Duodenal mucosa (tissue), 2 donors: Measurements from ENCODE around the gene TMC5.

Source experiments
- H3K27ac ChIP-seq: one replicate; pipeline ENCODE4 v1.7.0; 2013; ENCODE audit warnings: low read depth, low read length
- H3K27me3 ChIP-seq, 2 donors: one replicate each; pipeline ENCODE4 v1.7.0; 2013; ENCODE audit warnings: low read length in 2 of 2, control low read depth in 1 of 2; ENCODE audit not compliant: insufficient read depth in 2 of 2, control insufficient read depth in 1 of 2
- H3K36me3 ChIP-seq, 2 donors: one replicate each; pipeline ENCODE4 v1.7.0; 2013; ENCODE audit warnings: low read length in 2 of 2, control low read depth in 1 of 2; ENCODE audit not compliant: insufficient read depth in 2 of 2, control insufficient read depth in 1 of 2
- H3K4me1 ChIP-seq, 2 donors: one replicate each; pipeline ENCODE4 v1.7.0; 2013; ENCODE audit warnings: low read length in 2 of 2, control low read depth in 1 of 2; ENCODE audit not compliant: insufficient read depth in 2 of 2, control insufficient read depth in 1 of 2
- H3K4me3 ChIP-seq, 2 donors: one replicate each; pipeline ENCODE4 v1.7.0; 2013; ENCODE audit warnings: low read length in 2 of 2, low read depth in 1 of 2
- H3K9ac ChIP-seq, 2 donors: one replicate each; pipeline ENCODE4 v1.7.0; 2013; ENCODE audit warnings: low read length in 2 of 2, low read depth in 1 of 2
- H3K9me3 ChIP-seq, 2 donors: one replicate each; pipeline ENCODE4 v1.7.0; 2013; ENCODE audit warnings: low read length in 2 of 2, control low read depth in 1 of 2; ENCODE audit not compliant: control insufficient read depth in 1 of 2

Gene TMC5

GRCh38 chr16:19513377-19514053 lies 95.8 kb downstream of the TMC5 start:
- peaks cover 32 to 43% of the 10 kb centered on the region in 2 donors for H3K4me1 ChIP-seq
- no peak overlapping the region for H3K27ac ChIP-seq
- no peaks in the 10 kb centered on the region for H3K27me3 ChIP-seq
- H3K36me3 ChIP-seq, result peaks cover 0 to 15% of the 10 kb centered on the region in 2 donors
- no peaks in the 10 kb centered on the region for H3K9me3 ChIP-seq
- no peak overlapping the region for H3K9ac ChIP-seq
- peak overlapping the region in 1 of 2 donors; percentile 26 for H3K4me3 ChIP-seq

- peaks cover 46 to 49% of the 10 kb centered on the region in 2 donors for H3K4me1 ChIP-seq
- no peaks in the 10 kb centered on the region for H3K27me3 ChIP-seq
- peaks cover 0 to 6% of the 10 kb centered on the region in 2 donors for H3K36me3 ChIP-seq
- no peaks in the 10 kb centered on the region for H3K9me3 ChIP-seq
- no peak overlapping the region for H3K9ac ChIP-seq
- H3K4me3 ChIP-seq, result peak overlapping the region in 1 of 2 donors; percentile 2
- no peak overlapping the region for H3K27ac ChIP-seq
Observed at GRCh38 chr16:19515757-19516156, 98.1 kb downstream of the TMC5 start.

GRCh38 chr16:19517424-19518089 lies 99.9 kb downstream of the TMC5 start:
- H3K36me3 ChIP-seq, result peaks cover 0 to 3% of the 10 kb centered on the region in 2 donors
- no peak overlapping the region for H3K4me3 ChIP-seq
- H3K27ac ChIP-seq, result no peak overlapping the region
- no peak overlapping the region for H3K9ac ChIP-seq
- peaks cover 52 to 55% of the 10 kb centered on the region in 2 donors for H3K4me1 ChIP-seq
- no peaks in the 10 kb centered on the region for H3K9me3 ChIP-seq
- no peaks in the 10 kb centered on the region for H3K27me3 ChIP-seq

- H3K36me3 ChIP-seq, result peaks cover 0 to 3% of the 10 kb centered on the region in 2 donors
- no peak overlapping the region for H3K27ac ChIP-seq
- peaks cover 48 to 56% of the 10 kb centered on the region in 2 donors for H3K4me1 ChIP-seq
- H3K9me3 ChIP-seq, result no peaks in the 10 kb centered on the region
- H3K4me3 ChIP-seq, result no peak overlapping the region
- H3K27me3 ChIP-seq, result no peaks in the 10 kb centered on the region
- no peak overlapping the region for H3K9ac ChIP-seq
Observed at GRCh38 chr16:19518388-19518787, 100.7 kb downstream of the TMC5 start.

GRCh38 chr16:19520861-19521331 lies 103.2 kb downstream of the TMC5 start:
- Histone ChIP-seq H3K9ac (peak overlapping the region; percentile 92 to 94), H3K27me3 (no peaks in the 10 kb centered on the region), H3K36me3 (peaks cover 0 to 3% of the 10 kb centered on the region in 2 donors), H3K4me3 (peak overlapping the region; percentile 89 to 93), H3K27ac (peak overlapping the region; percentile 93), H3K9me3 (no peaks in the 10 kb centered on the region), H3K4me1 (peaks cover 33 to 47% of the 10 kb centered on the region in 2 donors)

- peak within 1 kb of the TSS; percentile 89 to 93 for H3K4me3 ChIP-seq
- H3K9ac ChIP-seq, result peak within 1 kb of the TSS; percentile 92 to 94
- peak within 1 kb of the TSS; percentile 93 for H3K27ac ChIP-seq
- H3K9me3 ChIP-seq, result no peaks in the 10 kb centered on the region
- H3K27me3 ChIP-seq, result no peaks in the 10 kb centered on the region
- H3K4me1 ChIP-seq, result peaks cover 25 to 41% of the 10 kb centered on the region in 2 donors
- peaks cover 0 to 3% of the 10 kb centered on the region in 2 donors for H3K36me3 ChIP-seq
Observed at GRCh38 chr16:19521471-19522396, 104.1 kb downstream of the TMC5 start, which contains the start of gene GDE1. GDE1 (minus strand) TSS chr16:19522098; CDS start chr16:19521964, 134 bp downstream.

- Histone ChIP-seq H3K27me3 (no peaks in the 10 kb centered on the region), H3K9ac (peak overlapping the region; percentile 92 to 94), H3K4me3 (peak overlapping the region in 1 of 2 donors; percentile 89), H3K4me1 (peaks cover 19 to 35% of the 10 kb centered on the region in 2 donors), H3K9me3 (no peaks in the 10 kb centered on the region), H3K36me3 (peaks cover 0 to 1% of the 10 kb centered on the region in 2 donors), H3K27ac (no peak overlapping the region)
Observed at GRCh38 chr16:19522397-19522732, 104.7 kb downstream of the TMC5 start.

- peaks cover 15 to 35% of the 10 kb centered on the region in 2 donors for H3K4me1 ChIP-seq
- H3K9me3 ChIP-seq, result no peaks in the 10 kb centered on the region
- no peak overlapping the region for H3K9ac ChIP-seq
- no peak overlapping the region for H3K27ac ChIP-seq
- no peaks in the 10 kb centered on the region for H3K36me3 ChIP-seq
- H3K4me3 ChIP-seq, result no peak overlapping the region
- no peaks in the 10 kb centered on the region for H3K27me3 ChIP-seq
Observed at GRCh38 chr16:19522760-19523159, 105.1 kb downstream of the TMC5 start.

- no peak overlapping the region for H3K27ac ChIP-seq
- peaks cover 15 to 35% of the 10 kb centered on the region in 2 donors for H3K4me1 ChIP-seq
- no peak overlapping the region for H3K9ac ChIP-seq
- no peak overlapping the region for H3K4me3 ChIP-seq
- H3K36me3 ChIP-seq, result peaks cover under 1 to 2% of the 10 kb centered on the region in 2 donors
- no peaks in the 10 kb centered on the region for H3K27me3 ChIP-seq
- H3K9me3 ChIP-seq, result no peaks in the 10 kb centered on the region
Observed at GRCh38 chr16:19523184-19523558, 105.5 kb downstream of the TMC5 start.
